A549 (cell line): ENCODE results near the gene ERVW-1.

Experiments
- FOSL2 ChIP-seq, 2 experiments: fragments of 450-650 bp in 1 of 2; fragments of >200 bp in 1 of 2; sonication (Bioruptor Twin) in 1 of 2; formaldehyde crosslinking; IDR thresholded peaks; 2 replicates each; pipeline versions ENCODE4 v1.5.0 to v1.6.1; 2016 to 2020; ENCODE audit warnings: mild to moderate bottlenecking in 1 of 2, moderate library complexity in 1 of 2
- MYC ChIP-seq: IDR thresholded peaks from 2 replicates; pipeline ENCODE4 v1.6.1; 2012; ENCODE audit warnings: mild to moderate bottlenecking, inconsistent platforms, low read length, improper control_type of control experiment, borderline replicate concordance
- TP53 ChIP-seq: fragments of 250-450 bp; sonication (Bioruptor Pico); IDR thresholded peaks from 2 replicates; pipeline ENCODE4 v1.5.0; 2021; ENCODE audit warnings: mild to moderate bottlenecking, moderate library complexity

GRCh38 chr7:92427193-92427592 is 50.6 kb downstream of the ERVW-1 start:
- TF ChIP-seq MYC (no peak), FOSL2 (IDR thresholded peaks at IDR 0.05) (no peak), FOSL2 (CRISPR knock-in tag; IDR thresholded peaks at IDR 0.05) (no peak), TP53 (no peak)
